HL-60 (cell line): Measurements from ENCODE around the gene SLC25A11.

Experiments used
- DNase-seq, 2 experiments: peaks; one replicate each; pipeline ENCODE4 v3.0.0-alpha.2; 2010 to 2020; ENCODE audit warnings: low read depth in 1 of 2, low spot score in 1 of 2
- H3K27ac ChIP-seq: fragments of 250-450 bp; sonication (Bioruptor Pico); replicated peaks from 2 replicates; pipeline ENCODE4 v1.5.1; 2020; ENCODE audit warnings: mild to moderate bottlenecking, moderate library complexity
- H3K27me3 ChIP-seq: fragments of 250-450 bp; sonication (Bioruptor Pico); 2 replicates; pipeline ENCODE4 v1.5.1; 2021; ENCODE audit warnings: mild to moderate bottlenecking, moderate library complexity; ENCODE audit not compliant: insufficient read depth, poor library complexity, severe bottlenecking
- H3K4me3 ChIP-seq: replicated peaks from 2 replicates; pipeline ENCODE4 v1.5.1; 2011; ENCODE audit warnings: mild to moderate bottlenecking, control low read depth, low read length; ENCODE audit not compliant: insufficient read depth
- CTCF ChIP-seq: IDR thresholded peaks from one replicate; pipeline ENCODE4 v1.5.1; 2011; ENCODE audit warnings: low read length, control low read depth, inconsistent platforms; ENCODE audit not compliant: insufficient read depth
- GABPA ChIP-seq: IDR thresholded peaks from 2 replicates; pipeline ENCODE4 v1.6.1; 2012; ENCODE audit warnings: low read depth
- POLR2AphosphoS5 ChIP-seq: IDR thresholded peaks from 2 replicates; pipeline ENCODE4 v1.6.1; 2012; ENCODE audit warnings: low read depth
- REST ChIP-seq: IDR thresholded peaks from 2 replicates; pipeline ENCODE4 v1.6.1; 2012; ENCODE audit warnings: low read depth; ENCODE audit not compliant: insufficient replicate concordance
- SPI1 ChIP-seq: IDR thresholded peaks from 2 replicates; pipeline ENCODE4 v1.6.1; 2012; ENCODE audit warnings: low read depth, mild to moderate bottlenecking, borderline replicate concordance

Gene SLC25A11

GRCh38 chr17:4949321-4950074 is 9.7 kb upstream of the SLC25A11 start:
- DNase-seq: peak; percentile 63 to 71
- H3K4me3 ChIP-seq: peak overlapping the region; percentile 43
- H3K27me3 ChIP-seq: no peaks in the 10 kb centered on the region
- peak overlapping the region; percentile 98 for H3K27ac ChIP-seq
- TF ChIP-seq CTCF: no peak
- TF ChIP-seq POLR2AphosphoS5: no peak; the same call in 1 of the 2 replicates
- TF ChIP-seq SPI1: no peak
- no peak for TF ChIP-seq REST
- TF ChIP-seq GABPA: no peak

GRCh38 chr17:4948931-4949320 is 9.1 kb upstream of the SLC25A11 start:
- TF ChIP-seq GABPA (no peak), SPI1 (no peak), POLR2AphosphoS5 (no peak), CTCF (no peak), REST (no peak)
- Histone ChIP-seq H3K4me3 (peak overlapping the region; percentile 43), H3K27me3 (no peaks in the 10 kb centered on the region), H3K27ac (peak overlapping the region; percentile 98)
- DNase-seq: peak in 1 of 2 experiments; percentile 68

GRCh38 chr17:4948166-4948930 is 8.5 kb upstream of the SLC25A11 start, which contains the start of gene PFN1:
Gene PFN1 (minus strand): TSS chr17:4948530. CDS start chr17:4948394, 136 bp downstream.
- Histone ChIP-seq H3K4me3 (peak within 1 kb of the TSS; percentile 67), H3K27ac (peak within 1 kb of the TSS; percentile 98), H3K27me3 (no peaks in the 10 kb centered on the region)
- peak; percentile 69 to 89 for DNase-seq
- TF ChIP-seq CTCF (no peak), GABPA (peak; percentile 38), REST (no peak), SPI1 (no peak), POLR2AphosphoS5 (peak; percentile 88)
